SK-N-MC (cell line): ENCODE results near the gene TIGD2.

Experiments
- EZH2 ChIP-seq: fragments of 200-600 bp; sonication (generic); IDR thresholded peaks from one replicate; pipeline ENCODE4 v1.6.1; 2017; ENCODE audit warnings: antibody characterized with exemption
- FOXP2 ChIP-seq: optimal IDR thresholded peaks from 2 replicates; pipeline ENCODE3; 2011; ENCODE audit warnings: mild to moderate bottlenecking, moderate library complexity; ENCODE audit not compliant: insufficient read depth; ENCODE audit errors: extremely low read length, control extremely low read depth
- POLR2AphosphoS5 ChIP-seq: IDR thresholded peaks from 2 replicates; pipeline ENCODE4 v1.6.1; 2012; ENCODE audit warnings: mild to moderate bottlenecking, low read depth, low read length, borderline replicate concordance

- no peak for TF ChIP-seq POLR2AphosphoS5
- no peak for TF ChIP-seq EZH2
- no peak for TF ChIP-seq FOXP2
Measured at GRCh38 chr4:89137695-89138094, 26.4 kb downstream of the TIGD2 start.
